Measurements from ENCODE around the gene AK8.

DNA sequence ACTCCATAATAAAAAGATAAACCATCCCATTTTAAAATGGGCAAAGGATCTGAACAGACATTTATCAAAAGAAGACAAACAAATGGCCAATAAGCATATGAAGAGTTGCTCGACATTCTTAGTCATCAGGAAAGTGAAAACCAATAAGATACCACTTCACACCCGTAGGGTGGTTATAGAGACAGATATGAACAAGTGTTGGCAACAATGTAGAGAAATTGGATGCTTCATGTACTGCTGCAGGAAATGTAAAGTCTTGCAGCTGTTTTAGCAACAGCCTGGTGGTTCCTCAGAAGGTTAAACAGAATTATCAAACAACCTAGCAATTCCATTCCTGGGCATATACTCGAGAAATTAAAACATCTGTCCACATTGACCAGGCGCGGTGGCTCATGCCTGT lies 165.3 kb downstream of the AK8 start:
- no peak for TF ChIP-seq EP300 (IDR thresholded peaks at IDR 0.05; ENCODE audit: borderline replicate concordance in 1 of 2, low read depth in 1 of 2, low read length in 1 of 2)
- TF ChIP-seq CTCF (IDR thresholded peaks at IDR 0.05): no peak
- TF ChIP-seq, protein P1, sequence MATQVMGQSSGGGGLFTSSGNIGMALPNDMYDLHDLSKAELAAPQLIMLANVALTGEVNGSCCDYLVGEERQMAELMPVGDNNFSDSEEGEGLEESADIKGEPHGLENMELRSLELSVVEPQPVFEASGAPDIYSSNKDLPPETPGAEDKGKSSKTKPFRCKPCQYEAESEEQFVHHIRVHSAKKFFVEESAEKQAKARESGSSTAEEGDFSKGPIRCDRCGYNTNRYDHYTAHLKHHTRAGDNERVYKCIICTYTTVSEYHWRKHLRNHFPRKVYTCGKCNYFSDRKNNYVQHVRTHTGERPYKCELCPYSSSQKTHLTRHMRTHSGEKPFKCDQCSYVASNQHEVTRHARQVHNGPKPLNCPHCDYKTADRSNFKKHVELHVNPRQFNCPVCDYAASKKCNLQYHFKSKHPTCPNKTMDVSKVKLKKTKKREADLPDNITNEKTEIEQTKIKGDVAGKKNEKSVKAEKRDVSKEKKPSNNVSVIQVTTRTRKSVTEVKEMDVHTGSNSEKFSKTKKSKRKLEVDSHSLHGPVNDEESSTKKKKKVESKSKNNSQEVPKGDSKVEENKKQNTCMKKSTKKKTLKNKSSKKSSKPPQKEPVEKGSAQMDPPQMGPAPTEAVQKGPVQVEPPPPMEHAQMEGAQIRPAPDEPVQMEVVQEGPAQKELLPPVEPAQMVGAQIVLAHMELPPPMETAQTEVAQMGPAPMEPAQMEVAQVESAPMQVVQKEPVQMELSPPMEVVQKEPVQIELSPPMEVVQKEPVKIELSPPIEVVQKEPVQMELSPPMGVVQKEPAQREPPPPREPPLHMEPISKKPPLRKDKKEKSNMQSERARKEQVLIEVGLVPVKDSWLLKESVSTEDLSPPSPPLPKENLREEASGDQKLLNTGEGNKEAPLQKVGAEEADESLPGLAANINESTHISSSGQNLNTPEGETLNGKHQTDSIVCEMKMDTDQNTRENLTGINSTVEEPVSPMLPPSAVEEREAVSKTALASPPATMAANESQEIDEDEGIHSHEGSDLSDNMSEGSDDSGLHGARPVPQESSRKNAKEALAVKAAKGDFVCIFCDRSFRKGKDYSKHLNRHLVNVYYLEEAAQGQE (IDR thresholded peaks at IDR 0.05; ENCODE audit: low read depth, low read length): no peak
- TF ChIP-seq TAF1 (IDR thresholded peaks at IDR 0.05; ENCODE audit: borderline replicate concordance, low read depth, low read length): no peak
